ENCODE measurements around the gene MYO15B.

Gene MYO15B

GRCh38 chr17:75670868-75671267, 83.3 kb downstream of the MYO15B start:
- DNase-seq = no peak

GRCh38 chr17:75672011-75672410, 84.4 kb downstream of the MYO15B start:
- DNase-seq = no peak

GRCh38 chr17:75673487-75673886, 85.9 kb downstream of the MYO15B start:
- no peak for DNase-seq
